ENCODE results near the gene ASB15.

ASB15 gene

DNA sequence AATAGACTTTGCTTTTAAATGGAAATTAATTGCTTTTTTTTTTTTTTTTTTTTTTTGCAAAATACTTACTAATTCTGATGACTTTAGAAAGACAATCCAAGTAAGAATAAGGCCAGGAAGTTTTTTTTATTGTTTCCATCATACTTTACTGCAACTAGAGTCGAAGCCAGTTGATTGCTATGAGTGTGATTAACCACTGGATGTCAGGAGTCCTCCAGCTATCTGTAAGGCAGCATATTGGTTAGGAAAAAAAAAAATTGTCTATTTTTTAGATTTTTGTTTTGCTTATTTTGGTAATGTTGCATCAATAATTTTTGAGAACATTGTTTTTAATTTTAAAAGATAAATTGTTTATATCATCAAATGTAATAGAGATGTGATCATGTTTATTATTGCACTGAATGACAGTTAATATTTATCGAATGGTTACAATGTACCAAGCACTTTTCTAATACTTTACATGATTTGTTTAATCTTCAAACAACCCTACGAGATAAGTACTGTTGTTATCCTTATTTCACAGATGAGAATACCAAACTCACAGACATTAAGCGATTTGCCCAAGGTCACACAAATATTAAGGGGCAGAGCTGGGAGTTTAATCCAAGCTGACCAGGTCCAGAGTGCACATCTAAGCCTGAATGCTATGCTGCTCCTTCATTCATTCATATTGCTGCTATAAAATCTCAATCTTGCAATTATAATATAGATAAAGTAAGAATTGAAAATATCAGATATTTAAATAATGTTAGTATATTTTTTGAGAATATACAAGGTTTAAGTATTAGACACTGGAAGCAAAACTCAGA lies 34.1 kb downstream of the ASB15 start:
- DNase-seq (ENCODE audit: low spot score) = peak; percentile 44

DNA sequence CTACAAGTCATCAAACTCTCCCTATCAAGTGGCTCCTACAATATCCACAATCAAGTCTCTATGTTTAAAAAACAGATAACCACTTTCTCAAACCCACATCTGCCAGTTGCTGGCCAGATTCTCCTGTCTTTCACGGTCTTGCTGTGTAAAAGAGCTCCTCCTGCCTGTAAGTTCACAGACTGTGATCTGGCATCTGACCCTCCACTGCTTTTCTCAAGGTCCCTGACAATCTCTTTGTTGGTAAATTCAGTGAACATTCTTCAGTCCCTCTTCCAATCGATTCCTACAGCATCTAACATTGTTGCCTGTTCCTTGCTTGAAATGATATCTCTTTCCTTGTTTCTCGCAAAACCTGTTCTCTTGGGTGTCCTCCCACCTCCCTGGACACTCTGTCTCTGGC lies 35.6 kb downstream of the ASB15 start:
- DNase-seq (ENCODE audit: low spot score) = no peak

DNA sequence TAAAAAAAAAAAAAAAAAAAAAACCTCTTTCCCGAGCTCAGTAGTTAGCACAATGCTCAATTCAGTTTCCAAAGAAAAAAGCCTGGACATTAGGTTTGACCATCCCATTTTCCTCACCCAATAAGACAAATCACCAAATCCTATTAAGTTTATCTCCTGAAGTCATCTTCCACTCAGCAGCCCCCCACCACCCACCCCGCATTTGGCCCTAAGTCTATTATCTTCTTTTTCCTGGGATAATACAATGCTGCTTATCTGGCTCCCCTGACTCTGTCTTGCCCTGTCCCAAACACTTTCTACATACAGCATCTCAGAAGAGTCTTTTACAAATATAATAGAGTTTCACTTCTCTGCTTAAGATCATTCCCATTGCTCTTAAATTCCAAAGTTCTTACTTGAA lies 36.3 kb downstream of the ASB15 start:
- no peak for DNase-seq (ENCODE audit: low spot score)

DNA sequence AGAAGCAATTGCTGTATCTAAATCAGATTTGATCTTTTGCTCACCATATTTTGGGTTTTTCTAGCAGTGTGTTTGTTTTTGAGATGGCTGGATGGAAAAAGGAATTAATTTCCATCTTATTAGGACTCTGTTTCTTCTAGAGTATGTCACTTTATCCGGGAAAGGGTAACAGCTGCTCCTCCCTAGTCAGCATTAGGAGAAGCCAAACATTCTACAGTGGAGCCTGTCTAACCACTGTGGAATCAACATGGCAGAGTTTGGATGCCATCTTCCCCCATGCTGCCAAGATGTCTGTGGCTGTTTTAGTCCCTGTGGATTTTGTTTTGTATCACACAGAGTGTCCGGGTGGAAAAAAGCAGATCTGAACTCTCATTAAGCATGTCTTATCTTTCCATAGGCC lies 38.0 kb downstream of the ASB15 start:
- no peak for DNase-seq (ENCODE audit: low spot score)

DNA sequence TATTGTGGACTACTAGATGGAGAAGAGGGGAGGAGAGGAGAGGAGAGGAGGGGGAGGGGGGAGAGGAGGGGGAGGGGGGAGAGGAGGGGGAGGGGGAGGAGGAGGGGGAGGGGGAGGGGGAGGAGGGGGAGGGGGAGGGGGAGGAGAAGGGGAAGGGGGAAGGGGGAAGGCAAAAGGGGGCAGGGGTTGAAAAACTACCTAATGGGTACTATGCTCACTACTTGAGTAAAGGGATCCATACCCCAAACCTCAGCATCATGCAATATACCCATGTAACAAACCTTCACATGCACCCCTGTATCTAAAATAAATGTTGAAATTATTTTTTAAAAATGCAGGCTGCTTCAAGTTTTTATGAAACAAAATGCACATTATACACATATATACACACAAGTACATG lies 39.0 kb downstream of the ASB15 start:
- DNase-seq (ENCODE audit: low spot score) = no peak

DNA sequence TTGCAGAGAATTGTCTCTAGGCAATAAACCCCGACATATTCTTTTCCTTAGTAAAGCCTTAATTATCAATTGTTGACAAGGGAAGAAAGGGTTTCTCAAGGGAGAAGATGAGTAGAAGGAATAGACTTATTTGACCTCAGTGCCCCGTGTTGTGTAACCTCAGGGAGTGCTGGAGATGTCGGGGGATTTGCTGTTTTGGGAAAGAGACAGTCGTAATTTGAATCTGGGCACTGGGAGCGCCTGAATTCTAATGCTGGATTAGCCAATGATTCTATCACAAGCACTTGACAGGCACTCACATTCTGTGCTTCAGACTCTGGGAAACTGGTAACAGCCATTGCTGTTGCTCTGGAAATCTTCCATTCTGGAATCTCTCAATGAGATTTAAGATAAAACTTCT lies 40.3 kb downstream of the ASB15 start:
- DNase-seq (ENCODE audit: low spot score) = no peak

DNA sequence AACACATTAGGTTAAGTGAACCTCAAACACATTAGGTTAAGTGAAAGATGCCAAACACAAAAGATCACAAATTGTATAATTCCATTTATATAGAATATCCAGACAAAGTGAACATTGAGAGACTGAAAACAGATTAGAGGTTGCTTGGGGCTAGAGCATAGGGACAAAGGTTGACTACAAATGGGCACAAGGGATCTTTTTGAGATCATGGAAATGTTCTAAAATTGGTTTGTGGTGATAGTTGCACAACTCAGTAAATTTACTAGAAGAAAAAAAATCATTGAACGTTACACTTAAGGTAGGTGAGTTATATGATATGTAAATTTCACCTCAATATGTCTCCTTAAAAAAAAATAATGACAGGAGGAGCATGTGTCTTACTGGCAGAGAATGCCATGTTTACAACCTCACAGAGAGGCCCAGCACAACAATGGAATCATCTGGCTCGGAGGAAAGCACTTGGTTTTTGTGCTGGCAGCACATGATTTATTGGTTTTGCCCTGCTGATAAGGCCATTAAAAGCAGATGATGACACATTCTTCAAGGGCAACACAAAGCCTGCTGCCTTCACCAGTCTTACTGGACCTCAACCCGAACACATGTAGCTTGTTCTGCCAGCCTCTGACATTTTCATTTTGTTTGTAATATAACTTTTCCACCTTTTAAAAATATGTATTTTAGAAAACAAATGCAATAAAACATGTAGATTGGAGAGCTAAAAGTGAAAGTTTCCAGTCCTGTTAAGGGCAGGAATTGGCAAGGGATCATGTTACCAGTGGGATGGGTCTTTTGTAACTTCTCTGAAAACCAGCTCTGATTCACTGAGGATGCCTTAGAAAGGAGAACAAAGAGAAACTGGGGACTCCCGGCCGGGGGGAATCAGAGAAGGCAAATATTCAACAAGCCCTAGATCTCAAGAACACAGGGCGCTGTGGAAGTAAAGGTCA lies 42.1 kb downstream of the ASB15 start:
- DNase-seq (ENCODE audit: low spot score) = peak; percentile 40

DNA sequence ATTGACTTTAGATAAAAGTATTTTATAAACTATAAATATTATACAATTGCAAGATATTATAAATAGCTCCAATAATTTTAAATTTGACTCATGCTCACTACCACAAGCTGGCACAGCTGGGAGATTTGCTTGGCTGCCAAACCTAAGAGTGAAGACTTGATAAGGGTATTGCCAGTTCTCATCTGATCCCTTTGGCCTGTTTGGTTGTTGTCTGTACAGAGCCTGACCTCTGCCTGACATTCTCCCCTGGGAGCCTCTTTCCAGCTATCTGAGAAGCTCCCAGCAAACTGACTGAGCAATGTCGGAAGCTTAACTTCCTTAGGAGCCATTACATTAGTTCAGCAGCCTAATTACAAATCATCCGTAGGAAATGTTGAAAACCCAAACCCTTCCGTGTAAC lies 43.9 kb downstream of the ASB15 start:
- no peak for DNase-seq (ENCODE audit: low spot score)

DNA sequence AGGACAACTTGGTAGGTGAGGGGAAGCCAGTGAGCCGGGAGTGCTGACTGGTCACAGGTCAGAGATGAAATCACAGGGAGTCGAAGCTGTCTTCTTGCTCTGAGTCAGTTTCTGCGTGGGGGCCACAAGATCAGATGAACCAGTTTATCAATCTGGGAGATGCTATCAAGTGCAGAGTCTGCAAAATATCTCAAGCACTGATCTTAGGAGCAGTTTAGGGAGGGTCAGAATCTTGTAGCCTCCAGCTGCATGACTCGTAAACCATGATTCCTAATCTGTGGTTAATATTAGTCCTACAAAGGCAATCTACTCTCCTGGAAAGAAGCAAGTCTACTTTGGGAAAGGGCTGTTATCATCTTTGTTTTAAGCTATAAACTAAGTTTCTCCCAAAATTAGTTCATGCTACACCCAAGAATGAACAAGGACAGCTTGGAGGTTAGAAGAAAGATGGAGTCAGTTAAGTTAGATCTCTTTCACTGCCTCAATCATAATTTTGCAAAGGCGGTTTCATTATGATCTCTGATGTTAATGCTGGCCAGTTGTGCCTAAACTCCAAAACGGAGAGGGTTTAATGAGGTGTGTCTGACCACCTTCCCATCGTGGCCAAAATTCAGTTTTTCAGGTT lies 45.6 kb downstream of the ASB15 start:
- DNase-seq (ENCODE audit: low spot score) = no peak

DNA sequence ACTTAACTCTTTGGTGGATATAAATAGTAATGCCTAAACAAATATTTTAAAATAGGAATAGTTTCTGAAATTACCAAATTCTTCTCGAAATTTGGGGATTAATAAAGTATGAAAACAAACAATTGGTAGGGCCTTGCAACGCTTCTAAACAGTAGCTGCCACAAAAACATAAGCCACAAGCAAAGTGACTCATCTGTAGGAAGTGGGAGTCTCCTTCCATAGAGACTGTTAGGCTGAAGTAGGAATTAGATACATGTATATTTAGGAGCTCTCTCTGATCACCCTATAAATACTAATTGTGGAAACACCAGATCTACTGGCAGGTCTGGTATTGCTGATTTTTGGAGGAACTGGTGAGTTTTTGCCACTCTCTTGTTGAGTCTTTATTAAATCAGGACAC lies 48.3 kb downstream of the ASB15 start:
- peak; percentile 20 for DNase-seq (ENCODE audit: low spot score)

DNA sequence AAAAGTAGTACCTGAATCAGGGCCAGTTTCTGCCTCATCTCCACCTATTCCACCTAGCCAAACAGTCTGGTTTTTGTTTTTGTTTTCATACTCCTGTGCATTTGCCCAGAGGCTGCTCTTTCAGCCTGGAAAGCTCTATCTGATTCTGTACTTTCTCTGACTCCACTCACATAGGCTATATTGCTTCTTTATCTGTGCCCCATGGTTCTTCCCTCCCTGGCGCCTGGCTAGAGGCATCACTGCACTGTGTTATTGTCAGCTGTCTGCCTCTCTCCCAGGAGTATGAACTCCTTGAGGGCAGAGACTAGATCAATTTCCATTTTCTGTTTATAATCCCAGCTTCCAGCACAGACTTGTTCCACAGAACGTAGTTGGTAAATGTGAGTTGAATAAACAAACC lies 49.0 kb downstream of the ASB15 start:
- DNase-seq (ENCODE audit: low spot score) = no peak

DNA sequence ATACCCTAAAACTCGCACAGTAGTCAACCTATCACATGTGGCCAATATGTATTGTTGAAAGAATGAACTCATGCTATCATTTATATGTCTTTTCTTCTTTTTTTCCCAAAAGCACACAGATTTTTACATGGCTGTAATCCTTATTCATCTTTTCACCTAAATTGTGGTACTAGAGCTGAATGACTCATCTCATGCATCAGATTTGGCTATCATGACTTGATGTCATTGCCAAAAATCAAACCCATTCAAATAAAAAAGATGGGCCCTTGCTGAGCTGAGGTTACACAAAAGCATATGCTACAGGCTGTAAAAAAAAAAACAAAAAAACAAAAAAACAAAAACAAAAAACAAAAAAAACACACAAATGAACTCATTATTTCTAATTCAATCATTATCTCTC lies 50.8 kb downstream of the ASB15 start:
- no peak for DNase-seq (ENCODE audit: low spot score)

DNA sequence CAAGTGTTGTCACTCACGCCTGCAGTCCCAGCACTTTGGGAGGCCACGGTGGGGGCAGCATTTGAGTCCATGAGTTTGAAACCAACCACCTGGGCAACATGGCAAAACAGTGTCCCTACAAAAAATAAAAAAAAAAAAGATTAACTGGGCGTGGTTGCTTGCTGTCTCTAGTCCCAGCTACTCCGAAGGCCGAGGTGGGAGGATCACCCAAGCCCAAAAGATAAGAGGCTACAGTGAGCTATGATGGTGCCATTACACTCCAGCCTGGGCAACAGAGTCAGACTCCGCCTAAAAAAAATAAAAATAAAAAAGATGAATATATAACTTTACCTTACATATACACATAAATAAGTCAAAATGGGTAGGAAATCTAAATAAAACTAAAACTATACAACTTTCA lies 51.5 kb downstream of the ASB15 start:
- DNase-seq (ENCODE audit: low spot score) = no peak

DNA sequence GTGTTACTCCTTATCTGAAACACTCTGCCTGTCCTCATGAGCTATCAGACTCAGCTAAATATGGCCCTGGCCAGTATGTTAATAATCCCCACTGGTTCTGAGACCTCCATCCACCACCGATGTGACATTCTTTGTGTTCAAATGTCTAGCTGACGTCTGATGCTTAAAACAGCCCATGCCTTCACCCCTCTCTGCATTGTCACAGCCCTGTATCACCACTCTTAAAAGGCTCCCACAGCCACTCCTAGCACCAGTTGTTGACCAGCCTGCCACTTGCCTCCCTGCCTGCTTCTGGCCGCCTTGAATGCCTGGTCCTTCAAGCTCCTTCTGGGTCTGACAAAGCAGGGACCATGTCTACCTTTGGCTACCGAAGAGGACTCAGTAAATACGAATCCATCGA lies 54.0 kb downstream of the ASB15 start, which contains the start of gene LMOD2:
TSS of gene LMOD2 (plus strand) at position 253 of the 400 bp plus-strand sequence. CDS start at position 351, 98 bp downstream.
- no peak for DNase-seq (ENCODE audit: low spot score)

DNA sequence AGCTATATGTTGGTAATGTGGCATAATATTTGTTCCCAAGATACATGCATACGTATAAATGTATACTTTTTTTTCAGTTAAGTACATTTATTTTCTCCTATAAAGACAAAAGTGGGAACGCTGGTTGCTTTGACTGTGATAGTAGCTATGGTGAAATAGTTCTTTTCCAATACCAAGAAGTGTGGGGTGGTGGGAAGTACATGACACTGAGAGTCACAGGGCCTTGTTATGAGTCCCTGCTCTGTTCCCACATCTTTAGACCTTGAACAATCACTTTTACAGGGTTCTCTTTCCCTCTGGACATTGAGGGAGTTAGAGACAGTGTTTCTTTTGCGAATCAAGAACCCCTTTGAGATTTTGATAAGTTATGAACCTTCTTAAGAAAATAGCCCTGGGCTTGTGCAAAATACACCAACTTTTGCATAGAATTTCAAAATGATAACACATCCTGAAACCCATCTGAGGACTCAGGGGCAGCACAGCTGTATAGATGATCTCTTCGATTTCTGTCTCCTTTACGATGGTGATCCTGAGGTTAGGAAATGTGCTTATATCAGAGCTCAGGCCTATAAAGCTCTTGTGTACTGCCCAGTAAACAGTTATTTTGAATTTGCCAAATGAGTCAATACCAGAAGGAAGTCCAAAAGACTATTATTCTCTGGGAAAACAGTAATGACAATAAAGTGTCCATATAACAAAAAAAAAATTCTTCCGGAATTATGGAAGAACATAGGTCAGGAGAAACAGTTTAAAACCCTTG lies 55.1 kb downstream of the ASB15 start:
- no peak for DNase-seq (ENCODE audit: low spot score)

DNA sequence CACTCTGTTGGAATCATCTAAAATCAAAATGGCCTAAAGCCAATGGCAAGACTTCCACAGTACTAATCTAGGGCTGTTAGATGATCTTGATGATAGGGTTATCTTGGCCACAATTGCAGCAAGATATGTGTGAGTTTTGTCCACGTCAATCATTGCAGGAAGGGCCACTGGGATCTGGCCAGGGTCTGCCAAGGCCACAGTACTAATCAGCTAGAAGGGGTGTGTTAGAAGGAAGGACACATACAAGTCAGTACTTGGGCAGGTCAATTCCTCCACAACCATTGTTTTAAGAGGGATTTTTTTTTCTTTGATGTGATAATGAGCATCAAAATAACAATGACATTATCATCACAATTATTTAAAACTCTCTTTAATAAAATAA lies 55.7 kb downstream of the ASB15 start:
- no peak for DNase-seq (ENCODE audit: low spot score)

DNA sequence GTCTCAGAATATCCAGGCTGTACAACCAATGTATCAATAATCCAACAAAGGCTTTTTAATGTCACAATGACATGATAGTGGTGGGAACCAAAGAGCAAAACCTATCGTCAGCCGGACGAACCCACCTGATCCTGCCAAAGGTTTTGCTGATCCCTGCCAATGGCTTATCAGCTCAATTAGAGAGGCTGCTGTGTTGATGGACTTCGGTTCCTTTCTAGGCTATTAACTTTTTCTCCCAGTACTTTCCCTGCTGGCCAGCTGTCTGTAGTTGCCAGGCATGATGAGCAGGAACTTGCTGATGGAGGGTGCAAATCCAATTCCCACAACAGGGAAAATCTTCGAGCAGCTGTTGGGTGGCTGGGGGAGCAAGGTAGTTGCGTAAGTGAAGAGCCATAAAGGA lies 56.4 kb downstream of the ASB15 start:
- no peak for DNase-seq (ENCODE audit: low spot score)

DNA sequence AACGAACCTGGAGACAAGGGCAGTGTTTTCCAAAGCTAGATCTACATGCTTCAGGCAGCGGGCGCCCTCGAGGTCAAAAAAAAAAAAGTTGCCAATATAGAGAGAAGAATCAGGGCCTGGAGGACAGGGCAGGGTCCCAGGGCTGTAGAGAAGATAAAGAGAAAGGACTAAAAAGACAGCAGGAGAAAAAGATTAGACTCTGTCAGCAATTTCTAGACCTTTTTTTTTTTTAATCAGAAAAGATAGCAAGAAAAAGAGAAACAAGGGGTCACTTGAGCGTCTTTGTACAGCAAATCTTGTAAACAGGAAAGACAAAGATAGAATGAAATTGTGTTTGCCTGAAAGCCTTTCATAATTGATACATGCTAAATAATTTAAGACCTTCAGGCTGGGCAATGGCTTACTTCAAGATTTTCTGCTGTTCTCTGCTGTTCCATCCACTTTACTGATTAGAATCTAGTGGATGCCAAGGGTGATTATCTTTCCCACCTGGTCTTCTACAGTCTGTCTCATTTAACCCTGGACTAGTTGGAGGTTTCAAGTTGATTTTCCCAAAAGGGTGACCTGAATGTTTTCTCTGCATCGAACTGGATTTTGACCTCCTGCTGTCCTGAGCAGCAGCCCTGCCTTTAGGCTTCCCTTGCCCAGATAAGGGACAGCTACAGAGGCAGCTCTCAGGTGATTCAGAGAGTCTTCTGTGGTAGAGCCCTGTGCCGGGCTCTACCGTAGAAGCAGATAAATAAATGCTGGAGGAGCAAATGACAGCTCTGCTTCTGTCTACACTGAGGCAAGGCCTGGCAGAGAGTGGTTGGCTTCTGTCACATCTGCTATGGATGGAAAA lies 59.1 kb downstream of the ASB15 start:
- no peak for DNase-seq (ENCODE audit: low spot score)

DNA sequence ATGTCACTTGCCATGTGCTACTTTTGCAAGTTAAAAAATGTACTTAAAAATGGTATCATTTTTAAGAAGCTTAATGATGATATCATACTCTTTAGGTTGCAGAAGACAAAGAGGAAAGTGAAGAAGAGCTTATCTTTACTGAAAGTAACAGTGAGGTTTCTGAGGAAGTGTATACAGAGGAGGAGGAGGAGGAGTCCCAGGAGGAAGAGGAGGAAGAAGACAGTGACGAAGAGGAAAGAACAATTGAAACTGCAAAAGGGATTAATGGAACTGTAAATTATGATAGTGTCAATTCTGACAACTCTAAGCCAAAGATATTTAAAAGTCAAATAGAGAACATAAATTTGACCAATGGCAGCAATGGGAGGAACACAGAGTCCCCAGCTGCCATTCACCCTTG lies 60.1 kb downstream of the ASB15 start:
- no peak for DNase-seq (ENCODE audit: low spot score)

DNA sequence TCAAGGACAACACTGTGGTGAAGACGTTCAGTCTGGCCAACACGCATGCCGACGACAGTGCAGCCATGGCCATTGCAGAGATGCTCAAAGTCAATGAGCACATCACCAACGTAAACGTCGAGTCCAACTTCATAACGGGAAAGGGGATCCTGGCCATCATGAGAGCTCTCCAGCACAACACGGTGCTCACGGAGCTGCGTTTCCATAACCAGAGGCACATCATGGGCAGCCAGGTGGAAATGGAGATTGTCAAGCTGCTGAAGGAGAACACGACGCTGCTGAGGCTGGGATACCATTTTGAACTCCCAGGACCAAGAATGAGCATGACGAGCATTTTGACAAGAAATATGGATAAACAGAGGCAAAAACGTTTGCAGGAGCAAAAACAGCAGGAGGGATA lies 60.7 kb downstream of the ASB15 start:
- DNase-seq (ENCODE audit: low spot score) = no peak

DNA sequence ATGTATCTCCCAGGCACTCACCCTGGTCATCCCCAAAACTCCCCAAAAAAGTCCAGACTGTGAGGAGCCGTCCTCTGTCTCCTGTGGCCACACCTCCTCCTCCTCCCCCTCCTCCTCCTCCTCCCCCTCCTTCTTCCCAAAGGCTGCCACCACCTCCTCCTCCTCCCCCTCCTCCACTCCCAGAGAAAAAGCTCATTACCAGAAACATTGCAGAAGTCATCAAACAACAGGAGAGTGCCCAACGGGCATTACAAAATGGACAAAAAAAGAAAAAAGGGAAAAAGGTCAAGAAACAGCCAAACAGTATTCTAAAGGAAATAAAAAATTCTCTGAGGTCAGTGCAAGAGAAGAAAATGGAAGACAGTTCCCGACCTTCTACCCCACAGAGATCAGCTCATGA lies 61.1 kb downstream of the ASB15 start:
- DNase-seq (ENCODE audit: low spot score) = no peak

Data from AG20443 (cell line).